ENCODE data around the gene APIP. TPM values are rescaled to one million over a fixed set of nuclear protein-coding genes. Genes with fewer than 3 reads are reported as not detected.
"Not testable (repeated sequence)": the region's sequence is repeated elsewhere in the genome, so short reads cannot be mapped to it uniquely, and the experiment has no call there.

APIP gene
- total RNA-seq, 1 donor: 27.5 TPM

DNA sequence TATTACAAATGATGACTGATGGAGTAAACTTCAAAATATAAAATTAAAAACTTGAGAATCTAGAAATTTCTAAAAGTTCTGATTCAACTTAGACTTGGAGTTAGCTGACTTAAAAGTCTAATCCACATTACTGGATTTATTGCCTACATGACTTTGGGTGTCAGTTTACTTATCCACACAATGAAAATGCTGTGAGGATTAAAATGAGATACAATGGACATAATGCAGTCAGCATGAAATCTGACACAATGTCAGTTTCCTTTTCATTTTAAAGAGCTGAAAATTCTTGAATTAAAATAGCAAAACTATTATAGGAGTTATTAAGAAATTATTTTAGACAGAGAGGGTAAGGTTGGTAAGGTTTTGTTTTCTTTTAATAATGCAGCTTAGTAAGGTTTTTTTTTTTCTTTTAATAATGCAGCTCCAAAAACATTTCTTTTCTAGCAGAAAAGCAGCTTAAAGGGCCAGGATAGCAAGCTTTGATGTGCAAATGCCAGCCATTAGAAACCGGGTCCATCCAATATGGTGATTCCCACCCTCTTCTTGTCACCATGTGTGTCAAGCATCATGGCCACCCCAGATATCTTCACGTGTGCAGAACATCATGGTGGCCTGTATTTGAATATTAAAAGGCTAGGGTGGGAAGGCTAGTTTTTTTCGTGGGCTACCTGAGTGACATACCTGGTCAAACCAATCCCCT is 18.9 kb downstream of the APIP start:
- Histone ChIP-seq H3K27me3 (ENCODE audit: insufficient read depth, low read length) (no peaks in the 10 kb centered on the region), H2AFZ (ENCODE audit: low read length) (no peak overlapping the region), H4K20me1 (ENCODE audit: insufficient read depth, low read length) (peaks cover 3% of the 10 kb centered on the region), H3K4me1 (ENCODE audit: insufficient read depth, low read length) (no peaks in the 10 kb centered on the region), H3K36me3 (ENCODE audit: insufficient read depth, low read length) (peaks cover 2% of the 10 kb centered on the region), H3K27ac (ENCODE audit: low read depth, low read length) (no peak overlapping the region), H3K79me2 (ENCODE audit: insufficient read depth, low read length) (peaks cover 28% of the 10 kb centered on the region), H3K4me3 (ENCODE audit: insufficient read depth, low read length) (no peak overlapping the region), H3K4me2 (ENCODE audit: insufficient read depth, low read length) (no peak overlapping the region), H3K9me3 (ENCODE audit: low read depth, low read length) (peaks cover 17% of the 10 kb centered on the region)
- TF ChIP-seq, protein P1, sequence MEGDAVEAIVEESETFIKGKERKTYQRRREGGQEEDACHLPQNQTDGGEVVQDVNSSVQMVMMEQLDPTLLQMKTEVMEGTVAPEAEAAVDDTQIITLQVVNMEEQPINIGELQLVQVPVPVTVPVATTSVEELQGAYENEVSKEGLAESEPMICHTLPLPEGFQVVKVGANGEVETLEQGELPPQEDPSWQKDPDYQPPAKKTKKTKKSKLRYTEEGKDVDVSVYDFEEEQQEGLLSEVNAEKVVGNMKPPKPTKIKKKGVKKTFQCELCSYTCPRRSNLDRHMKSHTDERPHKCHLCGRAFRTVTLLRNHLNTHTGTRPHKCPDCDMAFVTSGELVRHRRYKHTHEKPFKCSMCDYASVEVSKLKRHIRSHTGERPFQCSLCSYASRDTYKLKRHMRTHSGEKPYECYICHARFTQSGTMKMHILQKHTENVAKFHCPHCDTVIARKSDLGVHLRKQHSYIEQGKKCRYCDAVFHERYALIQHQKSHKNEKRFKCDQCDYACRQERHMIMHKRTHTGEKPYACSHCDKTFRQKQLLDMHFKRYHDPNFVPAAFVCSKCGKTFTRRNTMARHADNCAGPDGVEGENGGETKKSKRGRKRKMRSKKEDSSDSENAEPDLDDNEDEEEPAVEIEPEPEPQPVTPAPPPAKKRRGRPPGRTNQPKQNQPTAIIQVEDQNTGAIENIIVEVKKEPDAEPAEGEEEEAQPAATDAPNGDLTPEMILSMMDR (IDR thresholded peaks at IDR 0.05; ENCODE audit: extremely low read depth, low read depth, low read length): no peak
- peak; percentile 22 for DNase-seq (ENCODE audit: insufficient read length, low spot score, missing footprints)

DNA sequence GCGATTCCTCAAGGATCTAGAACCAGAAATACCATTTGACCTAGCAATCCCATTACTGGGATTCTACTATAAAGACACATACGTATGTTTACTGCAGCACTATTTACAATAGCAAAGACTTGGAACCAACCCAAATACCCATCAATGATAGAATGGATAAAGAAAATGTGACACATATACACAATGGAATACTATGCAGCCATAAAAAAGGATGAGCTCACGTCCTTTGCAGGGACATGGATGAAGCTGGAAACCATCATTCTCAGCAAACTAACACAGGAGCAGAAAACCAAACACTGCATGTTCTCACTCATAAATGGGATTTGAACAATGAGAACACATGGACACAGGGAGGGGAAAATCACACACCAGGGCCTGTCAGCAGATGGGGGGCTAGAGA is 20.0 kb downstream of the APIP start:
- H3K27ac ChIP-seq (ENCODE audit: low read depth, low read length); H3K27me3 ChIP-seq (ENCODE audit: insufficient read depth, low read length); H3K4me3 ChIP-seq (ENCODE audit: insufficient read depth, low read length); H2AFZ ChIP-seq (ENCODE audit: low read length); H3K36me3 ChIP-seq (ENCODE audit: insufficient read depth, low read length); H3K4me2 ChIP-seq (ENCODE audit: insufficient read depth, low read length); H4K20me1 ChIP-seq (ENCODE audit: insufficient read depth, low read length); DNase-seq (ENCODE audit: insufficient read length, low spot score, missing footprints); H3K4me1 ChIP-seq (ENCODE audit: insufficient read depth, low read length): not testable (repeated sequence)
- Histone ChIP-seq H3K79me2 (ENCODE audit: insufficient read depth, low read length) (peaks cover 18% of the 10 kb centered on the region), H3K9me3 (ENCODE audit: low read depth, low read length) (peaks cover 17% of the 10 kb centered on the region)

DNA sequence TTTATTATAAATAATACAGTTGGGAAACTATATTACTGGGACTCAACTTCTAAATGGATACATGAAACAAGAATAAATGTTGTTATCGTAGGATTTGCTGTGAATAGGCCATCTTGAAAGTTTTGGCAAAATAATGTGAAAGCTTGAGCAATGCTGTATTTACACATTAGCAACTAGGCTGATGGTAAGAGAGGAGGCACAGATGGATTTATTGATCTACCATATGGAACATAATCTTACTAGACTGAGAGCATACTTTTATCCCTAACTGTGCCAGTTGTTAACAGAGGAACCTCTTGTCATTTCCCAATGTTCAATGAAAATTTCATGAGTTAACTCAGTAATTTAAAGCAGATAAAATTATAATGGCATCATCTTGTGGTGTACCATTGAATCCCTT is 22.8 kb downstream of the APIP start:
- peaks cover 2% of the 10 kb centered on the region for H3K36me3 ChIP-seq (ENCODE audit: insufficient read depth, low read length)
- no peak overlapping the region for H3K27ac ChIP-seq (ENCODE audit: low read depth, low read length)
- H3K79me2 ChIP-seq (ENCODE audit: insufficient read depth, low read length): peaks cover 7% of the 10 kb centered on the region
- TF ChIP-seq, protein P1 (IDR thresholded peaks at IDR 0.05; ENCODE audit: extremely low read depth, low read depth, low read length): no peak
- H3K4me2 ChIP-seq (ENCODE audit: insufficient read depth, low read length): no peak overlapping the region
- no peak for DNase-seq (ENCODE audit: insufficient read length, low spot score, missing footprints)
- H2AFZ ChIP-seq (ENCODE audit: low read length): no peak overlapping the region
- no peak overlapping the region for H3K4me3 ChIP-seq (ENCODE audit: insufficient read depth, low read length)
- H4K20me1 ChIP-seq (ENCODE audit: insufficient read depth, low read length): peaks cover 3% of the 10 kb centered on the region
- H3K27me3 ChIP-seq (ENCODE audit: insufficient read depth, low read length): no peaks in the 10 kb centered on the region
- H3K9me3 ChIP-seq (ENCODE audit: low read depth, low read length): peaks cover 3% of the 10 kb centered on the region
- H3K4me1 ChIP-seq (ENCODE audit: insufficient read depth, low read length): no peaks in the 10 kb centered on the region

GRCh38 chr11:34891611-34892010 is 24.6 kb downstream of the APIP start:
- no peaks in the 10 kb centered on the region for H3K4me1 ChIP-seq (ENCODE audit: insufficient read depth, low read length)
- H3K27me3 ChIP-seq (ENCODE audit: insufficient read depth, low read length): no peaks in the 10 kb centered on the region
- H3K36me3 ChIP-seq (ENCODE audit: insufficient read depth, low read length): peaks cover 2% of the 10 kb centered on the region
- no peak overlapping the region for H3K4me2 ChIP-seq (ENCODE audit: insufficient read depth, low read length)
- H3K9me3 ChIP-seq (ENCODE audit: low read depth, low read length): no peaks in the 10 kb centered on the region
- TF ChIP-seq, protein P1 (IDR thresholded peaks at IDR 0.05; ENCODE audit: extremely low read depth, low read depth, low read length): no peak
- H3K79me2 ChIP-seq (ENCODE audit: insufficient read depth, low read length): peaks cover 3% of the 10 kb centered on the region
- DNase-seq (ENCODE audit: insufficient read length, low spot score, missing footprints): no peak
- no peak overlapping the region for H3K27ac ChIP-seq (ENCODE audit: low read depth, low read length)
- no peak overlapping the region for H3K4me3 ChIP-seq (ENCODE audit: insufficient read depth, low read length)
- H4K20me1 ChIP-seq (ENCODE audit: insufficient read depth, low read length): peaks cover under 1% of the 10 kb centered on the region
- no peak overlapping the region for H2AFZ ChIP-seq (ENCODE audit: low read length)
